Measurements from ENCODE around the gene ACOXL.

ACOXL gene

GRCh38 chr2:110994250-110994961 is 262.0 kb downstream of the ACOXL start:
- H3K4me3 ChIP-seq (ENCODE audit: low read depth, low read length), result no peak overlapping the region
- TF ChIP-seq CTCF (IDR thresholded peaks at IDR 0.05; ENCODE audit: control insufficient read depth, extremely low read depth, insufficient read depth), result no peak
- no peak for DNase-seq (ENCODE audit: low read depth)

- no peak for DNase-seq (ENCODE audit: low read depth)
- no peak overlapping the region for H3K4me3 ChIP-seq (ENCODE audit: low read depth, low read length)
- no peak for TF ChIP-seq CTCF (IDR thresholded peaks at IDR 0.05; ENCODE audit: control insufficient read depth, extremely low read depth, insufficient read depth)
These were observed 263.5 kb downstream of the ACOXL start for GRCh38 chr2:110995911-110996310.

GRCh38 chr2:110997331-110998045 is 265.1 kb downstream of the ACOXL start:
- TF ChIP-seq CTCF (IDR thresholded peaks at IDR 0.05; ENCODE audit: control insufficient read depth, extremely low read depth, insufficient read depth), result no peak
- DNase-seq (ENCODE audit: low read depth), result no peak
- no peak overlapping the region for H3K4me3 ChIP-seq (ENCODE audit: low read depth, low read length)

GRCh38 chr2:110998311-110998710 is 265.9 kb downstream of the ACOXL start:
- H3K4me3 ChIP-seq (ENCODE audit: low read depth, low read length), result no peak overlapping the region
- no peak for DNase-seq (ENCODE audit: low read depth)
- no peak for TF ChIP-seq CTCF (IDR thresholded peaks at IDR 0.05; ENCODE audit: control insufficient read depth, extremely low read depth, insufficient read depth)

- DNase-seq (ENCODE audit: low read depth), result no peak
- no peak overlapping the region for H3K4me3 ChIP-seq (ENCODE audit: low read depth, low read length)
These were observed 267.3 kb downstream of the ACOXL start for GRCh38 chr2:110999626-111000025.

GRCh38 chr2:111005307-111005706 is 272.9 kb downstream of the ACOXL start:
- no peak overlapping the region for H3K4me3 ChIP-seq (ENCODE audit: low read depth, low read length)
- no peak for TF ChIP-seq CTCF (IDR thresholded peaks at IDR 0.05; ENCODE audit: control insufficient read depth, extremely low read depth, insufficient read depth)
- DNase-seq (ENCODE audit: low read depth), result no peak

More at GRCh38 chr2:110999626-111000025, 267.3 kb downstream of the ACOXL start:
- no peak for TF ChIP-seq CTCF (IDR thresholded peaks at IDR 0.05; ENCODE audit: control insufficient read depth, extremely low read depth, insufficient read depth)

Data from LNCaP clone FGC (cell line).